Fibroblast of villous mesenchyme (primary cell): ENCODE measurements around the gene SPEN. TPM values are rescaled to one million over a fixed set of nuclear protein-coding genes. Genes with fewer than 3 reads are reported as not detected.
"Not testable (repeated sequence)": the region's sequence is repeated elsewhere in the genome, so short reads cannot be mapped to it uniquely, and the experiment has no call there.

Source experiments
- DNase-seq: peaks from one replicate; pipeline ENCODE4 v3.0.0-alpha.2; 2010; ENCODE audit warnings: low read depth
- H3K4me3 ChIP-seq: 2 replicates; pipeline ENCODE4 v1.5.1; 2011; ENCODE audit warnings: low read depth, mild to moderate bottlenecking, low read length
- CTCF ChIP-seq: IDR thresholded peaks from 2 replicates; pipeline ENCODE4 v1.5.1; 2012; ENCODE audit warnings: low read depth, mild to moderate bottlenecking, low read length; ENCODE audit not compliant: insufficient read depth
- total RNA-seq: library from RNA; depleted of rRNA; stranded (reverse); fragments of >200 nt; gene quantifications from 2 replicates; pipeline ENCODE4 v1.2.3, GENCODE V29; 2012

The SPEN gene
- total RNA-seq, 1 donor, result 30.2 TPM

DNA sequence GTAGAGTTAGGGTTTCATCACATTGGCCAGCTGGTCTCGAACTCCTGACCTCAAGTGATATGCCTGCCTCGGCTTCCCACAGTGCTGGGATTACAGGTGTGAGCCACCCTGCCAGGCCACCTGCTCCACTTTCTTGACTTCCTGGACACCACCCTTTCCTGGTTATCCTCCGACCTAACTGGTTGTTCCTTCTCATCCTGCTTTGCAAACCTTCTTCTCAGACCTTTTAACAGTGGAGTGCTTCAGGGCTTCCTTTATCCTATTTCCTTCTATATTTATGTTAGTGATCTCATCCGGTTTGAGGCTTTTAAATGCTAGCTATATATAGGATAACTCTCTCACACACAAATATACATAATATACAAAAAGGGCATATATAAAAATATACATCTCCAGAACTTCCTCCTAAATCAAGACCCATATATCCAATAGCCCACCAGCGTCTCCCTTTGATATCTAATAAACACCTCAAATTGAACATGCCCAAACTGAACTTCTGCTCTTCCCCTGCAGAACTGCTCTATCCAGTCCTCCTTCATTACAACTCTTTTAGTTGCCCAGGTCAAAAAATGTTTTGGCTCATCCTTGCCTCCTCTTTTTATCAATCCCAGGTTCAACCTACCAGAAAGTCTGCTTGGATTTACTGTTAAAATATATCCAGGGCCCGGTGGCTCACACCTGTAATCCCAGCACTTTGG lies 20.5 kb upstream of the SPEN start:
- no peak for TF ChIP-seq CTCF
- DNase-seq, result no peak
- no peak overlapping the region for H3K4me3 ChIP-seq

DNA sequence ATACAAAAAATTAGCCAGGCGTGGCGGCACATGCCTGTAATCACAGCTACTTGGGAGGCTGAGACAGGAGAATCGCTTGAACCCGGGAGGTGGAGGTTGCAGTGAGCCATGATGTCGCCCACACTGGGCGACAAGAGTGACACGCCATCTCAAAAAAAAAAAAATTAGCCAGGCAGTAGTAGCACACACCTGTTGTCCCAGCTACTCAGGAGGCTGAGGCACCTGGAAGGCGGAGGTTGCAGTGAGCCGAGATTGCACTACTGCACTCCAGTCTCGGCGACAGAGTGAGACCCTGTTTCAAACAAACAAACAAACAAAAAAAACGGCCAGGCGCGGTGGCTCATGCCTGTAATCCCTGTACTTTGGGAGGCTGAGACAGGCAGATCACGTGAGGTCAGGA lies 19.9 kb upstream of the SPEN start:
- not testable (repeated sequence) for H3K4me3 ChIP-seq, DNase-seq

GRCh38 chr1:15828931-15829330 lies 18.6 kb upstream of the SPEN start:
- not testable (repeated sequence) for H3K4me3 ChIP-seq, DNase-seq

- no peak for TF ChIP-seq CTCF
- no peak overlapping the region for H3K4me3 ChIP-seq
- no peak for DNase-seq
Observed at GRCh38 chr1:15830258-15830657, 17.2 kb upstream of the SPEN start.

DNA sequence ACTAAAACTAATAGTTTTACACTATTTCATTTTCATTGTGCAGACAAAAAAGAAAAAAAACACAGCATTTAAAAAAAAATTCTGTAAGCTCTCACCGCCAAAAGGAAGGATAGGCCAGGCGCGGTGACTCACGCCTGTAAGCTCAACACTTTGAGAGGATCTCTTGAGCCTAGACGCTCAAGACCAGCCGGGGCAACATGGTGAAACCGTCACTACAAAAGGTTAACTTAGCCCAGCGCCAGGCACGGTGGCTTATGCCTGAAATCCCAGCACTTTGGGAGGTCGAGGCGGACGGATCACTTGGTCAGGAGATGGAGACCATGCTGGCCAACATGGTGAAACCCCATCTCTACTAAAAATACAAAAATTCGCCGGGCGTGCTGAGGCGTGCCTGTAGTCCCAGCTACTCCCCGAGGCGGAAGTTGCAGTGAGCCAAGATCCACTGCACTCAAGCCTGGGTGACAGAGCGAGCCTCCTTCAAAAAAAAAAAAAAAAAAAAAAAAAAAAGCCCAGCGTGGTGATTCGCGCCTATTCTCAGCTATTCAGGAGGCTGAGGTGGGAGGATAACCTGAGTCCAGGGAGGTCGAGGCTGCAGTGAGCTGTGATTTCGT lies 14.3 kb upstream of the SPEN start:
- peak overlapping the region; percentile 90 for H3K4me3 ChIP-seq
- no peak for TF ChIP-seq CTCF
- peak; percentile 91 for DNase-seq

DNA sequence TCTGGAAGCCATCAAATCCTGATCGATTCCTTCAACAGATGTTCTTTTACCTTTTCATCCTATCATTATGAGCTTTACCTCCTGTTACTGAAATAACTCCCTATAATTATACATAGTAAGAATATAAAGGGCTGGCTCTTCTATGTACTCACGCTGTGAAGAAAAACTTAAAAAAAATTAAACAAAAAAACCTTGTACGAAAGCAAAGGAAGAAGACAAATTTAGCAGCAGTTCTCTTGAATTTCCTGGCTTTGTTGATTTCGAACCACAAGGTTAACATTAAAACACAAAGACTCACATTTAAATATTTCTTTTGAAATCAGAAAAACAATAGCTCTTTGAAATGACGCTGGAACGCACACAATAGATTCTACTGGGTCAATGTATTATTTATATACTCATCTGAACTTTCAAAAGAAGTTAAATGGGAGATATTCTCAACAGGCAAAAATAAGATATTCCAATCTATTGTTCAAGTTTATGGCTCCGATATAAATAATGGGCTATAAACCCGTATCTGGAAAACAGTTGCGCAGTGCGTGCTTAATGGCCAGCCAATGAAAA lies 13.6 kb upstream of the SPEN start:
- H3K4me3 ChIP-seq, result peak overlapping the region; percentile 90
- no peak for DNase-seq
- no peak for TF ChIP-seq CTCF

DNA sequence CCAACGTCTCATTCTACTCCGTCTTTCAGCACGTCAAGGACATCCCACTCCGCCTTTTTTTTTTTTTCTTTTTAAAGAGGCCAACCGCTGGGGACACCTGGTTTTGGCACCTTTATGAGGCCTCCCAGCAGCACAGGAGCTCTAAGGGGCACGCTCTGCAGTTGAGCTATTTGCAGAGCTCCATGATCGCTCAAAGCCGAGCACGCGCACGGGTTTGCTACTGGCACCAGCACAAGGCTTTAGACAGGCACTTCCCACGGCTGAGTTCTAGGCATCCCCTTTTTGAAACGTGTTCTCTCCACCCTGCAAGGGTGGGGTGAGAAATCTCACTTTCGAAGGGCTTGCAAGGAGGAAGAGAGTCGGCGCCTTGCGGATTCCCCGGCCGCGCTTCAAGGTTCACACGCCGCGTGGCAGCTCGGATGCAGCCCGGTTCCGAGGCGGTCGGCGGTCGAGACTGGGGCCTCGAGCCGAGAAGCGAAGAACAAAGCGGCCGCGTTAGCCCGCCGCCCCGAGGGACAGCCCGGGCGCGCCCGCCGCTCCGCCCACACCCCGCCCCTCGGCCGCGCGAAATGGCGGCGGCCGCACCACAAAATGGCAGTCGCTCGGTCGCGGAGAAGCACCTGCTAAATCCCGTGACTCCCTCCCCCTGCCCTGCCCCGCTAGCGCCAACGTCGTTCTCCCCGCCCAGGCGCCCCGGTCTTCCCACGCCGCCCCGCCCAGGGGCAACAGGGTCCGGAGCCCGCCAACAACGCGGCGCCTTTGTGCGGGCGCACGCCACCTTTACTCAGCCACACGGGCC lies 12.9 kb upstream of the SPEN start:
- peak overlapping the region; percentile 90 for H3K4me3 ChIP-seq
- peak; percentile 95 for DNase-seq
- TF ChIP-seq CTCF, result no peak
